ENCODE data around the gene ZBTB7B.

ZBTB7B gene

DNA sequence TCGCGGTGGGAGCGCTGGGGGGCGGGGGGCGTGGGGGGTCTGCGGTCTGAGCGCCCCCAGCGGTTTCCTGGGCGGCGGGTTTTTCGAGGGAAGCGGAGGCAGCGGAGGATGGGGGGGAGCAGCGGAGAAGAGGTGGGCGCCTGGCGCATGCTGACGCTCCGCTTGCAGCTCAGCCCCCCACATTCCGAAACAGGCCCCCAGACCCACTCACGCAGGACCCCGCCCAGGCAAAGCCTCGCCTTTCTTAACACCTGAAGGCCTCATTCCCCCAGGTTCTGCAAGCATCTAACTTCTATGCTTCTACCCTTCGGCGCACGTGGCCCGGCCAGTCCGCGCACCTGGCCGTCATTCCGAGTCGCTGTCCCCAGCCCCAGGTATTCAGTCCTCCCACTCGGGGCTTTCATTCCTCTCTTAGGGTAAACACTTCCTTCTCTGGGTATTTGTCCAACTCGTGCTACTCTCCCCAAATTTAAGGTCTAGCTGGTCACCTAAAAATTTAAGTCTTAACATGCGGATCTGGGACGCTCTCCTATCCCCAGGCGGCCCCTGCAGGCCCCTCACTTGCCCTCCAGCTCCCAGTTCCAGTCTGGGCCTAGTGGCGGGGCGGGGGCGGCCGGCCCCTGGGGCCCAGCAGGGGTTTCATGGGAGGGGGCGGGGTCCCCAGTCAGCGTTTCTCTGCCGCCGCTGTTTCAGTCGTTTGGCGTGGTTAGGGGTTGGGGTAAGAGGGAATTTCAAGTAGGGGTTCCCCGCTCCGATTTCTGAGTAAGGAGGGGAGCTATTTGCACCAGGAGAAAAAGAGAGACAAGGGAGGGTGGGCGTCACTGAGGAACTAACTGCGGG is 2.8 kb upstream of the ZBTB7B start:
- in situ Hi-C loops (cut with HindIII; ENCODE audit: low sequenced_read_pairs), result no loop called here
- no peak for TF ChIP-seq CTCF (IDR thresholded peaks at IDR 0.05; ENCODE audit: low read depth, low read length)
- H3K4me3 ChIP-seq (ENCODE audit: low read depth, low read length), result peak overlapping the region; percentile 61
- no peak for DNase-seq (ENCODE audit: low read depth, low spot score)

DNA sequence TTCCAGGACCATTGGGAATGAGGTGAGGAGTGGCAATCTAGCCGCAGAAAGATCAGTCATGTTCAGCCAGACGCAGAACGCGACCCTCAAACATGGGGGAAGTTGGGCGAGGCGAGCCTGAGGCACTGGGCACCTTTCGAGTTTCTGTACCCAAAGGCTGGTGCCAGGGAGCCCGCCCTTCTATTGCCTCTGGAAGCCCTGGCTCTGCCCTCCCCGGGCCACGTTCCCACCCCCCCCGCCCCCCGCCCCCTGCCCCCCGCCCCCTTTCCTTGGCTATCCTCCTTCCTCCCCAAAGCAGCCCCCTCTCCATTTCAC is 2.2 kb upstream of the ZBTB7B start:
- in situ Hi-C loops (cut with HindIII; ENCODE audit: low sequenced_read_pairs), result no loop called here
- no peak for TF ChIP-seq CTCF (IDR thresholded peaks at IDR 0.05; ENCODE audit: low read depth, low read length)
- peak overlapping the region; percentile 61 for H3K4me3 ChIP-seq (ENCODE audit: low read depth, low read length)
- no peak for DNase-seq (ENCODE audit: low read depth, low spot score)

DNA sequence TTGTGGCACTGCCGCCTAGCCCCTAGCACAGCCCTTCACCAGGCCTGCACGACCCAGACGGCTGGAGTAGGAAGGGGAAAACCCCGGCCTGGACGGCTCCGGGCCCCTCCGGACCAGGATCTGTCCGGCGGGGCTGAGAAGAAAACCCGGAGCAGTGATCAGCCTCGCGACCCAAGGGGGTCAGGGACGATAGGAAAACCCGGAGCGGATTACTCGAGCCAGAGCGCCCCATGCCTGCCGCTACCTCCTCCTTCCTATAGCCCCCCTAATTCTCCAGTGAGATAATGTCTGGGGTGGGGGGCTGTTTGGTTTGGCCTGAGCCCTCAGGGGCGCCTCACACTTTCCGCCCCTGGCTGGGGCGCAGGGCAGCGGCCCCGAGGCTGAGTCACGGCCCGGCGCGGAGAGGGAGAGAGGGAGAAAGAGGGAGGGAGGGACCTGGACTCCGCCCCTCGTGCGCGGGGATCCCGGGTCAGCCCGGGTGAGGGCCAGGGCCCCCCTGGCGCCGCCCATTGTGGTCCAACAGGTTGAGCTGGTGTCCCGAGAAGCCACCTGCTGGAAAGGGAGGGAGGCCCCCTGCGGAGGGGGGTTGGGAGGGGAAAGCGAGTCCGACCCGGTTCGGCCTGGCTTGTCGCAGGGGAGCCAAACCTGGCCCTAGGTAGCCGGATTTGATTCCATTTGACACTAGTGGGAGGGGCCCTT is 1.7 kb upstream of the ZBTB7B start:
- peak; percentile 93 for DNase-seq (ENCODE audit: low read depth, low spot score)
- H3K4me3 ChIP-seq (ENCODE audit: low read depth, low read length), result peak overlapping the region; percentile 61
- in situ Hi-C loops (cut with HindIII; ENCODE audit: low sequenced_read_pairs), result no loop called here
- no peak for TF ChIP-seq CTCF (IDR thresholded peaks at IDR 0.05; ENCODE audit: low read depth, low read length)

GRCh38 chr1:155001425-155001674 is 1.3 kb upstream of the ZBTB7B start:
- no peak for TF ChIP-seq CTCF (IDR thresholded peaks at IDR 0.05; ENCODE audit: low read depth, low read length)
- H3K4me3 ChIP-seq (ENCODE audit: low read depth, low read length), result peak overlapping the region; percentile 61
- DNase-seq (ENCODE audit: low read depth, low spot score), result no peak
- in situ Hi-C loops (cut with HindIII; ENCODE audit: low sequenced_read_pairs), result no loop called here

GRCh38 chr1:155001675-155002463 is 733 bp upstream of the ZBTB7B start:
- DNase-seq (ENCODE audit: low read depth, low spot score), result peak; percentile 99
- H3K4me3 ChIP-seq (ENCODE audit: low read depth, low read length), result peak overlapping the region; percentile 61
- in situ Hi-C loops (cut with HindIII; ENCODE audit: low sequenced_read_pairs), result no loop called here
- peak; percentile 66 for TF ChIP-seq CTCF (IDR thresholded peaks at IDR 0.05; ENCODE audit: low read depth, low read length)

DNA sequence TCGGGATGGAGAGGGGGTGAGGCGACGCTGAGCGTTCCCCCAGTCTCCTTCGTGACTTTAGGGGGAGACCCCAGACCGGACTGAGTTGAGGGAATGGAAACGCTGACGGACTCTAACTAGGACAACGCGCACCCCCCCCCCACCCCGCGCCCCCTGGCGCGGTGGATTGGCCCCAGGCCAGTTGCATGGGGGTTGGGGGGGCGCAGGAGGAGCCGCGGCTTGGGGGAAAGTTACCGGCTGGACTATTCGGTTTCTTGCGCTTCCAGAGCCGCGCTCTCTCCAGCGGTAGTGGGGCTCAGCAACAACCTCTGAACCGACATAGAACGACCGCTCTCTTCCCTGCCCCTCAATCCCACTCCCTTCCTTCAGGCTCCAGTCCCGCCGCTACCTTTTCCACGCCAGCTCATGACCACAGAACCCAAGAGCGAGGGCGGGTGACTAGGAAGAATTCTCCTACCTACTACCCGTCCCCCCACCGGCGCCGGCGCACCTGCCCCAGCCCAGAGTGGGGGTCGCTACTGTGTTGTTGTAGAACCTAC is 694 bp downstream of the ZBTB7B start:
- no peak for TF ChIP-seq CTCF (IDR thresholded peaks at IDR 0.05; ENCODE audit: low read depth, low read length)
- in situ Hi-C loops (cut with HindIII; ENCODE audit: low sequenced_read_pairs), result no loop called here
- DNase-seq (ENCODE audit: low read depth, low spot score), result no peak
- H3K4me3 ChIP-seq (ENCODE audit: low read depth, low read length), result peak overlapping the region; percentile 61
